DND-41 (cell line): Measurements from ENCODE around the gene OGFOD1.

Source experiments
- ATAC-seq: fragments of 200-7000 bp; cut with Tn5 transposase; 3 replicates; pipeline ENCODE4 v1.9.1; 2021; ENCODE audit warnings: low read depth; ENCODE audit not compliant: insufficient read depth
- DNase-seq: peaks from one replicate; pipeline ENCODE4 v3.0.0-alpha.2; 2020
- H2AFZ ChIP-seq: 2 replicates; pipeline ENCODE4 v1.6.0; 2012; ENCODE audit warnings: low read depth, low read length
- H3K27ac ChIP-seq: 2 replicates; pipeline ENCODE4 v1.5.1; 2012; ENCODE audit warnings: low read length, inconsistent platforms
- H3K27me3 ChIP-seq: fragments of 200-600 bp; sonication (generic); 2 replicates; pipeline ENCODE4 v1.6.0; 2012; ENCODE audit warnings: low read length, mild to moderate bottlenecking, inconsistent platforms; ENCODE audit not compliant: insufficient read depth, poor library complexity
- H3K36me3 ChIP-seq: 2 replicates; pipeline ENCODE4 v1.5.1; 2012; ENCODE audit warnings: low read length, inconsistent platforms; ENCODE audit not compliant: insufficient read depth
- H3K4me1 ChIP-seq: 2 replicates; pipeline ENCODE4 v1.5.1; 2012; ENCODE audit warnings: mild to moderate bottlenecking, low read length; ENCODE audit not compliant: insufficient read depth
- H3K4me2 ChIP-seq: 2 replicates; pipeline ENCODE4 v1.6.0; 2012; ENCODE audit warnings: mild to moderate bottlenecking, moderate library complexity, low read length, inconsistent platforms; ENCODE audit not compliant: insufficient read depth
- H3K4me3 ChIP-seq, 2 experiments: fragments of 200-600 bp in 1 of 2; shearing (Covaris generic) in 1 of 2; 2 replicates each; pipeline ENCODE4 v1.5.1; 2012 to 2016; ENCODE audit warnings: inconsistent platforms in 2 of 2, low read length in 2 of 2, mild to moderate bottlenecking in 2 of 2, low read depth in 1 of 2, moderate library complexity in 1 of 2
- H3K79me2 ChIP-seq: 2 replicates; pipeline ENCODE4 v1.6.0; 2012; ENCODE audit warnings: low read length, inconsistent platforms; ENCODE audit not compliant: insufficient read depth
- H3K9ac ChIP-seq: 2 replicates; pipeline ENCODE4 v1.6.0; 2012; ENCODE audit warnings: low read depth, mild to moderate bottlenecking, inconsistent platforms, low read length, moderate library complexity
- H3K9me3 ChIP-seq: 2 replicates; pipeline ENCODE4 v1.5.1; 2012; ENCODE audit warnings: low read length, moderate library complexity, mild to moderate bottlenecking, inconsistent platforms; ENCODE audit not compliant: insufficient read depth, severe bottlenecking
- H4K20me1 ChIP-seq: 2 replicates; pipeline ENCODE4 v1.6.0; 2012; ENCODE audit warnings: low read length; ENCODE audit not compliant: insufficient read depth
- CTCF ChIP-seq: IDR thresholded peaks from 2 replicates; pipeline ENCODE4 v1.5.1; 2012; ENCODE audit warnings: borderline replicate concordance, low read length, moderate library complexity, mild to moderate bottlenecking; ENCODE audit not compliant: poor library complexity, severe bottlenecking; ENCODE audit errors: extremely low read depth
- EZH2 ChIP-seq: IDR thresholded peaks from 3 replicates; pipeline ENCODE4 v1.6.1; 2012; ENCODE audit warnings: borderline replicate concordance, low read depth, mild to moderate bottlenecking, moderate library complexity, low read length, inconsistent platforms; ENCODE audit not compliant: severe bottlenecking

The OGFOD1 gene

DNA sequence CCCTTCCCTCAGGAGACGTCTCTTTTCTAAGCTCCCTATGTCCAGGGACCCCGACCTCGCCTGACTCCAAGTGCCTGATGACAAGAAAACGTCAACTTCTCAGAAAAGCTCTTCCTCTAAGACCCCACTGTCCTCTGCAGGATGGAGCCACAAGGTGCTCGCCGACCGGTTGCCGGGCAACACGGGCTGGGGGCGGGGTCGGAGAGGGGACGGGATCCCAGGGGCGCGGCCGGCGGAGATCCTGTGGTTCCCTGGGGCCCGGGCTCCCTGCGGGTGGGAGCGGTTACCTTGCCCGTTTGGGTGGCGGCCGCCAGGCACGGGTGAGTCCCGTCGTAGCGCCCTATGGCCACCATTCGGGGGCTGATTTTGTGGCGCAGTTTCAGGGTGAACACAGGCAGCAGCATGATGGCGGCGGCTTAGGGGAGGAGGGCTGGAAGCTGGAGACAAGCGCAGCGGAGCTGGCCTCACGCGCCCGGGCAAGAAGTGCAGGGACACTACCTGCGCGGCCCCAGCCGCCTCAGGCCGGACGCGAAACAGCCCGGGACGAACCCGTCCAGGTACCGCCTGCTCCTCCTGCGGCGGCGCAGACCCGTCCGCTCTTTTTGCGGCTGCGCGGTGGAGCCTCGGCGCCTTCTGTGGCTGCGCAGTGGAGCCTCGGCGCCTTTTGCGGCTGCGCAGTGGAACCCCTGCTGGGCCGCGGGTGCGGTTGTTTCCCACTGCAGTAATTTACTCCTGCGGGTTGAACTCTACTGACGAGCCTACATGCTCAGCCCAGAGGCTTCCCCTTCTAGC is 68.3 kb downstream of the OGFOD1 start, which contains the start of gene BBS2:
Gene BBS2 (minus strand): TSS at position 566 of the 792 bp plus-strand sequence. CDS start 162 bp downstream, at position 404.
- H4K20me1 ChIP-seq = 0 out of 2 replicates have a peak, but pooled peaks cover 2% of the 10 kb centered on the region
- no peaks in the 10 kb centered on the region for H3K36me3 ChIP-seq
- H3K27ac ChIP-seq = peak within 1 kb of the TSS; percentile 78
- peak within 1 kb of the TSS; percentile 59 to 96; a peak in 3 of 4 replicates for H3K4me3 ChIP-seq
- ATAC-seq (peak; percentile 90), DNase-seq (peak; percentile 91)
- H3K4me2 ChIP-seq = peak within 1 kb of the TSS; percentile 99
- H3K27me3 ChIP-seq = no peaks in the 10 kb centered on the region
- peak within 1 kb of the TSS; percentile 79 for H3K9ac ChIP-seq
- no peaks in the 10 kb centered on the region for H3K9me3 ChIP-seq
- TF ChIP-seq CTCF (no peak), EZH2 (no peak)
- H2AFZ ChIP-seq = peak within 1 kb of the TSS; percentile 92
- H3K4me1 ChIP-seq = peaks cover 24% of the 10 kb centered on the region
- H3K79me2 ChIP-seq = peaks cover 10% of the 10 kb centered on the region

GRCh38 chr16:56520251-56520577 is 68.9 kb downstream of the OGFOD1 start:
- TF ChIP-seq CTCF (no peak), EZH2 (no peak)
- Histone ChIP-seq H3K27me3 (no peaks in the 10 kb centered on the region), H3K4me2 (peak overlapping the region; percentile 99), H3K27ac (peak overlapping the region; percentile 78), H2AFZ (peak overlapping the region; percentile 92), H3K36me3 (no peaks in the 10 kb centered on the region), H4K20me1 (0 out of 2 replicates have a peak, but pooled peaks cover 2% of the 10 kb centered on the region), H3K9ac (peak overlapping the region; percentile 79), H3K4me3 (peak overlapping the region; percentile 59 to 96; a peak in 3 of 4 replicates), H3K4me1 (peaks cover 24% of the 10 kb centered on the region), H3K79me2 (peaks cover 10% of the 10 kb centered on the region), H3K9me3 (no peaks in the 10 kb centered on the region)
- DNase-seq = no peak
- ATAC-seq = no peak

- no peak overlapping the region for H2AFZ ChIP-seq
Observed at GRCh38 chr16:56525236-56525635, 73.9 kb downstream of the OGFOD1 start.

More at GRCh38 chr16:56525236-56525635, 73.9 kb downstream of the OGFOD1 start:
- Histone ChIP-seq H3K79me2 (no peaks in the 10 kb centered on the region), H3K9ac (no peak overlapping the region), H3K27ac (no peak overlapping the region), H3K9me3 (no peaks in the 10 kb centered on the region), H4K20me1 (no peaks in the 10 kb centered on the region), H3K4me1 (peaks cover 6% of the 10 kb centered on the region), H3K27me3 (peaks cover 14% of the 10 kb centered on the region), H3K4me2 (no peak overlapping the region), H3K36me3 (no peaks in the 10 kb centered on the region), H3K4me3 (no peak overlapping the region)
- ATAC-seq (no peak), DNase-seq (no peak)
- TF ChIP-seq CTCF (no peak), EZH2 (no peak)
